ENCODE results near the gene C11orf16. TPM values are rescaled to one million over a fixed set of nuclear protein-coding genes. Genes with fewer than 3 reads are reported as not detected.
"Not testable (repeated sequence)": the region's sequence is repeated elsewhere in the genome, so short reads cannot be mapped to it uniquely, and the experiment has no call there.

The C11orf16 gene
- not detected for polyA plus RNA-seq (2013, experiment 1 of 4)
- not detected for polyA plus RNA-seq (2013, experiment 2 of 4)
- not detected for polyA plus RNA-seq (2013, experiment 3 of 4)
- polyA plus RNA-seq (2013, experiment 4 of 4): not detected

- no peaks in the 10 kb centered on the region for H3K36me3 ChIP-seq (ENCODE audit: control insufficient read depth, insufficient read depth, low read length)
- H3K27me3 ChIP-seq (ENCODE audit: control insufficient read depth, insufficient read depth, low read length, poor library complexity, severe bottlenecking): no peaks in the 10 kb centered on the region
- H3K4me1 ChIP-seq (ENCODE audit: control insufficient read depth, insufficient read depth, low read length): peaks cover 15% of the 10 kb centered on the region
- H3K27ac ChIP-seq (ENCODE audit: insufficient read depth, low read depth, low read length, poor library complexity, severe bottlenecking): no peak within 1 kb of the TSS
- H3K9me3 ChIP-seq (ENCODE audit: control insufficient read depth, low read length): no peaks in the 10 kb centered on the region
- 71 to 78% methylated on average over 12 of the region's 12 CpGs for WGBS, 2 experiments
- H3K4me3 ChIP-seq (ENCODE audit: insufficient read depth, low read depth, low read length): no peak within 1 kb of the TSS
Measured at GRCh38 chr11:8932564-8933180, at the start of gene C11orf16. Gene C11orf16, minus strand, starts transcription at chr11:8932947. Its CDS starts 639 bp downstream, at chr11:8932308.

- 88 to 96% methylated on average over 3 of the region's 3 CpGs for WGBS, 2 experiments
- no peaks in the 10 kb centered on the region for H3K36me3 ChIP-seq (ENCODE audit: control insufficient read depth, insufficient read depth, low read length)
- H3K27ac ChIP-seq (ENCODE audit: insufficient read depth, low read depth, low read length, poor library complexity, severe bottlenecking): no peak overlapping the region
- no peaks in the 10 kb centered on the region for H3K9me3 ChIP-seq (ENCODE audit: control insufficient read depth, low read length)
- H3K4me3 ChIP-seq (ENCODE audit: insufficient read depth, low read depth, low read length): no peak overlapping the region
- no peaks in the 10 kb centered on the region for H3K27me3 ChIP-seq (ENCODE audit: control insufficient read depth, insufficient read depth, low read length, poor library complexity, severe bottlenecking)
- no peaks in the 10 kb centered on the region for H3K4me1 ChIP-seq (ENCODE audit: control insufficient read depth, insufficient read depth, low read length)
Measured at GRCh38 chr11:8980485-8980884, 47.7 kb upstream of the C11orf16 start.

- H3K36me3 ChIP-seq (ENCODE audit: control insufficient read depth, insufficient read depth, low read length); H3K4me1 ChIP-seq (ENCODE audit: control insufficient read depth, insufficient read depth, low read length); H3K9me3 ChIP-seq (ENCODE audit: control insufficient read depth, low read length); H3K27ac ChIP-seq (ENCODE audit: insufficient read depth, low read depth, low read length, poor library complexity, severe bottlenecking); H3K27me3 ChIP-seq (ENCODE audit: control insufficient read depth, insufficient read depth, low read length, poor library complexity, severe bottlenecking); H3K4me3 ChIP-seq (ENCODE audit: insufficient read depth, low read depth, low read length): not testable (repeated sequence)
- no CpG with 5 or more reads among the region's 7 CpGs for WGBS, 2 experiments
Measured at GRCh38 chr11:8979365-8979764, 46.6 kb upstream of the C11orf16 start.

- H3K4me3 ChIP-seq (ENCODE audit: insufficient read depth, low read depth, low read length): no peak overlapping the region
- no peak overlapping the region for H3K27ac ChIP-seq (ENCODE audit: insufficient read depth, low read depth, low read length, poor library complexity, severe bottlenecking)
- 90 to 91% methylated on average over 3 of the region's 3 CpGs for WGBS, 2 experiments
- no peaks in the 10 kb centered on the region for H3K27me3 ChIP-seq (ENCODE audit: control insufficient read depth, insufficient read depth, low read length, poor library complexity, severe bottlenecking)
- no peaks in the 10 kb centered on the region for H3K9me3 ChIP-seq (ENCODE audit: control insufficient read depth, low read length)
- H3K4me1 ChIP-seq (ENCODE audit: control insufficient read depth, insufficient read depth, low read length): no peaks in the 10 kb centered on the region
- no peaks in the 10 kb centered on the region for H3K36me3 ChIP-seq (ENCODE audit: control insufficient read depth, insufficient read depth, low read length)
Measured at GRCh38 chr11:8973121-8973520, 40.4 kb upstream of the C11orf16 start.

GRCh38 chr11:8971924-8972316 lies 39.2 kb upstream of the C11orf16 start:
- Histone ChIP-seq H3K27ac (ENCODE audit: insufficient read depth, low read depth, low read length, poor library complexity, severe bottlenecking) (no peak overlapping the region), H3K36me3 (ENCODE audit: control insufficient read depth, insufficient read depth, low read length) (no peaks in the 10 kb centered on the region), H3K4me3 (ENCODE audit: insufficient read depth, low read depth, low read length) (no peak overlapping the region), H3K4me1 (ENCODE audit: control insufficient read depth, insufficient read depth, low read length) (no peaks in the 10 kb centered on the region), H3K27me3 (ENCODE audit: control insufficient read depth, insufficient read depth, low read length, poor library complexity, severe bottlenecking) (no peaks in the 10 kb centered on the region), H3K9me3 (ENCODE audit: control insufficient read depth, low read length) (no peaks in the 10 kb centered on the region)
- WGBS, 2 experiments: 85 to 86% methylated on average over 1 of the region's 1 CpG

- no peaks in the 10 kb centered on the region for H3K36me3 ChIP-seq (ENCODE audit: control insufficient read depth, insufficient read depth, low read length)
- no peaks in the 10 kb centered on the region for H3K4me1 ChIP-seq (ENCODE audit: control insufficient read depth, insufficient read depth, low read length)
- no peaks in the 10 kb centered on the region for H3K9me3 ChIP-seq (ENCODE audit: control insufficient read depth, low read length)
- no peak overlapping the region for H3K4me3 ChIP-seq (ENCODE audit: insufficient read depth, low read depth, low read length)
- no peaks in the 10 kb centered on the region for H3K27me3 ChIP-seq (ENCODE audit: control insufficient read depth, insufficient read depth, low read length, poor library complexity, severe bottlenecking)
- H3K27ac ChIP-seq (ENCODE audit: insufficient read depth, low read depth, low read length, poor library complexity, severe bottlenecking): no peak overlapping the region
- WGBS, 2 experiments: 98% methylated on average over 1 of the region's 2 CpGs
Measured at GRCh38 chr11:8971196-8971923, 38.6 kb upstream of the C11orf16 start.

GRCh38 chr11:8967184-8967583 lies 34.4 kb upstream of the C11orf16 start:
- no peaks in the 10 kb centered on the region for H3K36me3 ChIP-seq (ENCODE audit: control insufficient read depth, insufficient read depth, low read length)
- no peak overlapping the region for H3K27ac ChIP-seq (ENCODE audit: insufficient read depth, low read depth, low read length, poor library complexity, severe bottlenecking)
- H3K27me3 ChIP-seq (ENCODE audit: control insufficient read depth, insufficient read depth, low read length, poor library complexity, severe bottlenecking): no peaks in the 10 kb centered on the region
- no peak overlapping the region for H3K4me3 ChIP-seq (ENCODE audit: insufficient read depth, low read depth, low read length)
- peaks cover 4% of the 10 kb centered on the region for H3K4me1 ChIP-seq (ENCODE audit: control insufficient read depth, insufficient read depth, low read length)
- 92 to 94% methylated on average over 8 of the region's 8 CpGs for WGBS, 2 experiments
- no peaks in the 10 kb centered on the region for H3K9me3 ChIP-seq (ENCODE audit: control insufficient read depth, low read length)

- Histone ChIP-seq H3K36me3 (ENCODE audit: control insufficient read depth, insufficient read depth, low read length) (no peaks in the 10 kb centered on the region), H3K27ac (ENCODE audit: insufficient read depth, low read depth, low read length, poor library complexity, severe bottlenecking) (peak within 1 kb of the TSS; percentile 85), H3K9me3 (ENCODE audit: control insufficient read depth, low read length) (no peaks in the 10 kb centered on the region), H3K4me3 (ENCODE audit: insufficient read depth, low read depth, low read length) (peak within 1 kb of the TSS; percentile 75), H3K4me1 (ENCODE audit: control insufficient read depth, insufficient read depth, low read length) (peaks cover 4% of the 10 kb centered on the region), H3K27me3 (ENCODE audit: control insufficient read depth, insufficient read depth, low read length, poor library complexity, severe bottlenecking) (no peaks in the 10 kb centered on the region)
- WGBS, 2 experiments: 1% methylated on average over 67 of the region's 67 CpGs
Measured at GRCh38 chr11:8964324-8965320, 31.9 kb upstream of the C11orf16 start, which contains the start of gene TMEM9B. Gene TMEM9B, minus strand, starts transcription at chr11:8964442. Its CDS starts 129 bp downstream, at chr11:8964313.

GRCh38 chr11:8963569-8964323 lies 31.0 kb upstream of the C11orf16 start:
- WGBS, 2 experiments: 5 to 6% methylated on average over 39 of the region's 39 CpGs
- Histone ChIP-seq H3K27me3 (ENCODE audit: control insufficient read depth, insufficient read depth, low read length, poor library complexity, severe bottlenecking) (no peaks in the 10 kb centered on the region), H3K4me1 (ENCODE audit: control insufficient read depth, insufficient read depth, low read length) (peaks cover 4% of the 10 kb centered on the region), H3K4me3 (ENCODE audit: insufficient read depth, low read depth, low read length) (peak overlapping the region; percentile 75), H3K36me3 (ENCODE audit: control insufficient read depth, insufficient read depth, low read length) (no peaks in the 10 kb centered on the region), H3K27ac (ENCODE audit: insufficient read depth, low read depth, low read length, poor library complexity, severe bottlenecking) (peak overlapping the region; percentile 85), H3K9me3 (ENCODE audit: control insufficient read depth, low read length) (no peaks in the 10 kb centered on the region)

All from ectodermal cell (in vitro differentiated cells).